ENCODE data around the gene VPS45.

- TF ChIP-seq EZH2 (IDR thresholded peaks at IDR 0.05; ENCODE audit: borderline replicate concordance, low read depth, low read length, poor library complexity, severe bottlenecking) (no peak), CTCF (conservative IDR thresholded peaks at IDR 0.05; ENCODE audit: low read depth, low read length) (no peak)
Observed at GRCh38 chr1:150149271-150150132, 81.9 kb downstream of the VPS45 start, which contains the start of gene PLEKHO1.
